Testis (tissue), 3 donors: ENCODE data around the gene MZT2A. TPM values are rescaled to one million over a fixed set of nuclear protein-coding genes. Genes with fewer than 3 reads are reported as not detected.
"Not testable (repeated sequence)": the region's sequence is repeated elsewhere in the genome, so short reads cannot be mapped to it uniquely, and the experiment has no call there.

Source experiments
- DNase-seq: peaks from one replicate; pipeline ENCODE4 v3.0.0-alpha.2; 2019
- H3K27ac ChIP-seq, 2 donors: fragments of 200-600 bp; sonication (generic); one replicate each; pipeline ENCODE4 v1.5.1; 2019
- H3K27me3 ChIP-seq: fragments of 200-600 bp; sonication (generic); one replicate; pipeline ENCODE4 v1.5.1; 2019
- H3K36me3 ChIP-seq: fragments of 200-600 bp; sonication (generic); one replicate; pipeline ENCODE4 v1.5.1; 2017; ENCODE audit warnings: low read depth; ENCODE audit errors: missing control alignments
- H3K4me1 ChIP-seq: fragments of 200-600 bp; sonication (generic); one replicate; pipeline ENCODE4 v1.5.1; 2019
- H3K4me3 ChIP-seq, 2 donors: fragments of 200-600 bp; sonication (generic); one replicate each; pipeline ENCODE4 v1.5.1; 2017 to 2019
- H3K9me3 ChIP-seq: fragments of 200-600 bp; sonication (generic); one replicate; pipeline ENCODE4 v1.5.1; 2017
- POLR2A ChIP-seq: fragments of 450-650 bp; IDR thresholded peaks from one replicate; pipeline ENCODE4 v1.6.1; 2017; ENCODE audit warnings: antibody characterized with exemption, mild to moderate bottlenecking, moderate library complexity
- WGBS, 2 donors: methylation state at CpG; one replicate each; pipeline ENCODE4 v1.1.5; 2018; 5-methylcytosine and 5-hydroxymethylcytosine counted together
- intact Hi-C: fragments of 100-400 bp; cut with DNase I; formaldehyde crosslinking; loops from one replicate; pipeline ENCODE4 v1.15.1; 2023; ENCODE audit warnings: low total_unique reads
- polyA plus RNA-seq: library from polyadenylated mRNA; stranded (reverse); fragments of 350-450 nt; fragmentation: Illumina TruSeq; extraction: RNeasy Lipid Tissue Mini Kit (QIAGEN cat#74804); gene quantifications from one replicate; pipeline ENCODE4 v1.2.3, GENCODE V29; 2014; ENCODE audit warnings: low read depth, low replicate concordance; ENCODE audit not compliant: insufficient read depth
- total RNA-seq, 2 donors: library from RNA; depleted of rRNA; stranded (reverse); fragments of >200 nt; gene quantifications; one replicate each; pipeline ENCODE4 v1.2.3, GENCODE V29; 2016
- TF ChIP-seq, protein P1 (sequence below), 3 experiments: fragments of 450-650 bp in 2 of 3; fragments of 200-600 bp in 1 of 3; sonication (generic) in 1 of 3; IDR thresholded peaks; one replicate each; pipeline ENCODE4 v1.5.1; 2016 to 2019; ENCODE audit warnings: antibody characterized with exemption in 3 of 3, mild to moderate bottlenecking in 2 of 3, moderate library complexity in 1 of 3

The MZT2A gene
- total and polyA plus RNA-seq, 3 donors from 2014 or later: 67.3 to 113 (median 86.8) TPM

DNA sequence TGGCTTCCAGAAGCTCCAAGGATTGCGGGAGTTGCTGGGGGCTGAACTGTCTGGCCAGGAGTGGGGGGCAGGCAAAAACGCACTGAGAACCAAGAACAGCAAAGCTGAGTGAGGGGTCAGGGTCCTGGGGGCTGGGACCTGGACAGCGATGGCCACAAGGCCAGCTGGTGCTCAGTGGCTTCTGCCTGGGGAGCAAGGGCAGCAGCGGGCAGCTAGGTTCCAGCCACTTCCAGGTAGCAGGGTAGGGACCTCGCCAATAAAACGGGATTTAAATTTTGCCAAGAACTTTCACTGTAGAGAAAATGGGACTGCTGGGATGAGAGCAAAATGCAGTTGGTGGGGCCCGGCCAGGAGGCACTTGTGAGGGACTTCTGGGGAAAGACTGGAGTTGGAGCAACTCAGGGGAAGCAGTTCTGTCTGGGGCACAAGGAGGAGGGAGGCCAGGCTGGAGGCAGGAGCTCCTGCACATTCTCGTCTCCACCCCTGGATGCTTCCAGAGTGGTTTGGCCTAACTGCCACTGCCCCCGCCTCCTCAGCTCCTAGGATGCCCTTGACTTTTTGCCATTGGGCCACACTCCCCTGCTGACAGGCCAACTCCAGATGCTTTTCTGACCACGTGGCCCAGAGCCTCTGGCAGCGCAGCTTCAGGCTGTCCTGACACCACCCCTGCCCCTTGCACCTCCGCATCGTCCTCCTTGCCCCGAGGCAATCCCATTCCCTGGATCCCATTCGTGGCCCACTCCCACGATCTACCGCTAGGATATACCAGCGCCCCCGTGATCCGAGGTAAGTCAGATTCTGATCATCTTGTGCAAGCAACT, 30.0 kb upstream of the MZT2A start:
- intact Hi-C loops: no loop called here
- WGBS, 2 donors: 60 to 63% methylated on average over 17 to 20 of the region's 20 CpGs
- no peak overlapping the region for H3K4me3 ChIP-seq
- H3K27me3 ChIP-seq: no peaks in the 10 kb centered on the region
- H3K4me1 ChIP-seq: peaks cover 9% of the 10 kb centered on the region
- H3K36me3 ChIP-seq: no peaks in the 10 kb centered on the region
- TF ChIP-seq POLR2A: no peak
- TF ChIP-seq, protein P1, sequence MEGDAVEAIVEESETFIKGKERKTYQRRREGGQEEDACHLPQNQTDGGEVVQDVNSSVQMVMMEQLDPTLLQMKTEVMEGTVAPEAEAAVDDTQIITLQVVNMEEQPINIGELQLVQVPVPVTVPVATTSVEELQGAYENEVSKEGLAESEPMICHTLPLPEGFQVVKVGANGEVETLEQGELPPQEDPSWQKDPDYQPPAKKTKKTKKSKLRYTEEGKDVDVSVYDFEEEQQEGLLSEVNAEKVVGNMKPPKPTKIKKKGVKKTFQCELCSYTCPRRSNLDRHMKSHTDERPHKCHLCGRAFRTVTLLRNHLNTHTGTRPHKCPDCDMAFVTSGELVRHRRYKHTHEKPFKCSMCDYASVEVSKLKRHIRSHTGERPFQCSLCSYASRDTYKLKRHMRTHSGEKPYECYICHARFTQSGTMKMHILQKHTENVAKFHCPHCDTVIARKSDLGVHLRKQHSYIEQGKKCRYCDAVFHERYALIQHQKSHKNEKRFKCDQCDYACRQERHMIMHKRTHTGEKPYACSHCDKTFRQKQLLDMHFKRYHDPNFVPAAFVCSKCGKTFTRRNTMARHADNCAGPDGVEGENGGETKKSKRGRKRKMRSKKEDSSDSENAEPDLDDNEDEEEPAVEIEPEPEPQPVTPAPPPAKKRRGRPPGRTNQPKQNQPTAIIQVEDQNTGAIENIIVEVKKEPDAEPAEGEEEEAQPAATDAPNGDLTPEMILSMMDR (IDR thresholded peaks at IDR 0.05): no peak
- H3K9me3 ChIP-seq: no peaks in the 10 kb centered on the region
- peak overlapping the region in 1 of 2 donors; percentile 26 for H3K27ac ChIP-seq
- peak; percentile 76 for DNase-seq

DNA sequence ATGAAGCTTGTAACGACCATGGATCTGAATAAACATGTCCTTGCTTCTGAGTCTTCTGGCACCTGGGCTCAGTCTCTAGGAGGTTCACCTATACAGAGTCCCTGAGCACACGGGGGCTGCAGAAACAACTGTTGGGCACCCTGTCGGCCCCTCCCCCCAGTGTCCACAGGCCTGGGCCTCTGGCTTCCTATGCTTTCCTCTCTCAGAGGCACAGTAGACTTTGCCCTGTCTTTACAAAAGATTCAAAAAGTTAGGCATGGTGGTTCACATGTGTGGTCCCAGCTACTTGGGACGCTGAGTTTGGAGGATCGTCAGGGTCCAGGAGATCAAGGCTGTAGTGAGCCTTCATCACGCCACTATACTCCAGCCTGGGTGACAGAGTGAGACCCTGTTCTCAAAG, 29.3 kb upstream of the MZT2A start:
- H3K36me3 ChIP-seq, H3K27ac ChIP-seq, H3K4me3 ChIP-seq, intact Hi-C loops, H3K9me3 ChIP-seq, H3K27me3 ChIP-seq: not testable (repeated sequence)
- 76% methylated on average over 6 of the region's 6 CpGs for WGBS, 2 donors
- peaks cover 11% of the 10 kb centered on the region for H3K4me1 ChIP-seq
- DNase-seq: peak; percentile 7

DNA sequence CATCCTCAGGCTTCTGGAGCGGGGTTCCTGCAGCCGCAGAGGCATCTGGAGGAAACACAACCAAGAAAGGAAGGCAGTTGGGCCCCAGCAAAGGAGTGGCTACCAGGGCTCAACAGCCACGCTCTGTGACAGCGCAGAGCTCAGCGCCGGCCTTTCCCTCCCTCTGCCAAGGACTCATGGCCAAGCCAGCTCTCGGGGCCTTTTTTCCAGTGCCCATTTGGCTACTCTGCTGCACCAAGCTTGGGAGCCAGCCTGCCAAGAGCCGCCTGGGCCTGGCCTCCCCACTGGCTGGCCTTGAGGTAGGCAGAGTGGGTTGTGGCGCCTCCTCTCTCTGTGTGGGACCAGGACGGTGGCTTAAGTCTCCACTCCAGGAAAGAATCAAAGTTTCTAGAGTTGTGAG, 28.3 kb upstream of the MZT2A start:
- Histone ChIP-seq H3K4me1 (peaks cover 17% of the 10 kb centered on the region), H3K27me3 (no peaks in the 10 kb centered on the region), H3K36me3 (no peaks in the 10 kb centered on the region), H3K4me3 (no peak overlapping the region), H3K27ac (no peak overlapping the region), H3K9me3 (no peaks in the 10 kb centered on the region)
- intact Hi-C loops: no loop called here
- no peak for DNase-seq
- WGBS, 2 donors: 88 to 91% methylated on average over 6 to 10 of the region's 10 CpGs
- TF ChIP-seq, protein P1 (IDR thresholded peaks at IDR 0.05): no peak
- TF ChIP-seq POLR2A: no peak

DNA sequence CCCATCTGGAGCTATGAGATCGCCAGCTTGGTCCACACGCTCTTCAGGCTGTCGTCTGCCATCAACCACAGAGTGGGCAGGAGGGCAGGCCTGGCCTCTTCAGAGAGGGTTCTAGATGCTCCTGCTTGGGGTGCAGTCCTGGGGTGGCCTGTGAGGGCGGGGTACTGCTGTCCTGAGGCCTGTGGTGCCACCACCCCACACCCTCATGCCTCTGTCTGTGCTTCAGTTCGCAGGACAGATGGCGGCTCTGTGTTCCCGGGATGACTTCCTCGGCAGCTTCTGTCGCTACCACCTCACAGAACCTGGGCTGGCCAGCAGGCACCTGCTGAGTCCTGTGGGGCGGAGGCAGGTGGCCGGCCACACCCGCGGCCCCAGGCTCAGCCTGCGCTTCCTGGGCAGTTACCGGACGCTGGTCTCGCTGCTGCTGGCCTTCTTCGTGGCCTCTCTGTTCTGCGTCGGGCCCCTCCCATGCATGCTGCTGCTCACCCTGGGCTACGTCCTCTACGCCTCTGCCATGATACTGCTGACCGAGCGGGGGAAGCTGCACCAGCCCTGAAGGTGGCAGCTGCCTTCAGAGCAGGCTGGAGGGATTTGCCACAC, 27.8 kb upstream of the MZT2A start:
- H3K27ac ChIP-seq, H3K36me3 ChIP-seq, intact Hi-C loops, H3K9me3 ChIP-seq, H3K4me3 ChIP-seq, H3K27me3 ChIP-seq, DNase-seq: not testable (repeated sequence)
- 100% methylated on average over 19 of the region's 24 CpGs; no CpG with 5 or more reads in 1 of the 2 donors for WGBS, 2 donors
- H3K4me1 ChIP-seq: peaks cover 17% of the 10 kb centered on the region

DNA sequence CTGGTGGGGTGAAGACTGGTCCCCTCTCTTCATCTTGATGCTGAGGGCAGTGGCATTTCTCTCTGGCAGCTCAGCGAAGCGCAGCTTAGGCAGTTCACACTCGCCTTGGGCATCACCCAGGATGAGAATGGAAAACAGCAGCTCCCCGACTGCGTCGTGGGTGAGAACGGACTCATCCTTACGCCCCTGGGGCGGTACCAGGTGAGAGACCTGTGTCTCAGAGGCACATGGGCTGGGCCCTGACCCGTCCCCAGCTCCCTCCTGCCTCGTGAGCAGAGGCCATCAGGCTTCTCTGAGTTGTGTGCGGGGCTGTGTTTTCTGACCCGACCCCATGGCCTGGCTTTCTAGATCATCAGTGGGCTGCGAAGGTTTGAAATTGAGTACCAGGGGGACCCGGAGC, 27.3 kb upstream of the MZT2A start:
- Histone ChIP-seq H3K27ac (no peak overlapping the region), H3K27me3 (no peaks in the 10 kb centered on the region), H3K9me3 (no peaks in the 10 kb centered on the region), H3K4me3 (no peak overlapping the region), H3K4me1 (peaks cover 17% of the 10 kb centered on the region), H3K36me3 (no peaks in the 10 kb centered on the region)
- intact Hi-C loops: no loop called here
- TF ChIP-seq POLR2A: no peak
- TF ChIP-seq, protein P1 (IDR thresholded peaks at IDR 0.05): no peak
- DNase-seq: no peak
- 93 to 100% methylated on average over 6 to 15 of the region's 15 CpGs for WGBS, 2 donors

DNA sequence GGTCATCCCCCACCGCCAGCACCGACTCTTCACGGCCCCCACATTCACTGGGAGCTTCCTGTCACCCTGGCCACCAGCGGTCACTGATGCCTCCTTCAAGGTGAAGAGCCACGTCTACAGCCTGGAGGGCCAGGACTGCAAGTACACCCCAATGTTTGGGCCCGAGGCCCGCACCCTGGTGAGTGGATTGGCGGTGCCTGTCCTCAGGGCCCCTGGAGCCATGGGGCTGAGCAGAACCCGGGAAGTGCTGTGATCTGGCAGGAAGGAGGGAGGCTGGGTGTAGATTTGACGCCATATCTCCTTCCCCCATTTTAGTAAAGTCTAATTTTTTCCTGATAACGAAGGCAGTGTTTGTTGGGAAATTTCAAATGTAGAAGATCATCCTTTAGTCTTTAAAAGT, 26.3 kb upstream of the MZT2A start:
- H3K27ac ChIP-seq, DNase-seq, intact Hi-C loops, H3K4me3 ChIP-seq, H3K27me3 ChIP-seq, H3K9me3 ChIP-seq, H3K36me3 ChIP-seq: not testable (repeated sequence)
- H3K4me1 ChIP-seq: peaks cover 17% of the 10 kb centered on the region
- 89 to 93% methylated on average over 3 to 11 of the region's 11 CpGs for WGBS, 2 donors

DNA sequence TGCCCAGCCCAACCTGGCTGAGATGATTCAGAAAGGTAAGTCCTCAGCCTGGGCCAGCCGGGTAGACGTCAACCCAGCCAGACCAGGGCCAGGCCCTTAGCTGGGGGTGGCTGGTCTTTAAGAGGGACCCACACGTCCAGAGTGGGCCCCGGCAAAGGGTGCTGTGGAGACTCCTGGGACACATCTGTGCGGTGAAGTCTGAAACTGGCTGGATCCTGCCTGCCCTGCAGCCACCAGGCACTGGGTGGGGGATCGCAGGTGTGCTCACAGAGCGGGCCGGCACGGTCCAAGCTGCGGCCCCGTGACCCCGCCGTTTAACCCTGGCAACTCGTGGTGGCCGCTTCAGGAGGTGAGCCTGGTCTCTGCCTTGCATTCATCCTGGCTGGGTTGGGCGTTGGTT, 25.7 kb upstream of the MZT2A start:
- H3K27ac ChIP-seq, H3K27me3 ChIP-seq, H3K4me3 ChIP-seq, H3K9me3 ChIP-seq, intact Hi-C loops, H3K36me3 ChIP-seq, DNase-seq: not testable (repeated sequence)
- peaks cover 17% of the 10 kb centered on the region for H3K4me1 ChIP-seq
- WGBS, 2 donors: 88 to 95% methylated on average over 3 to 12 of the region's 16 CpGs
